ENCODE results near the gene PPP1R15B.
A peak's percentile ranks its signal among the peaks of the same experiment; 100 is the strongest.

PPP1R15B gene

GRCh38 chr1:204411451-204412204 is at the start of gene PPP1R15B:
TSS of gene PPP1R15B (minus strand) at chr1:204411817. CDS start at chr1:204411411, 406 bp downstream.
- DNase-seq = peak; percentile 99

GRCh38 chr1:204460346-204460745 is 48.7 kb upstream of the PPP1R15B start:
- DNase-seq = no peak

GRCh38 chr1:204459706-204460105 is 48.1 kb upstream of the PPP1R15B start:
- DNase-seq = no peak

- no peak for DNase-seq
Observed at GRCh38 chr1:204457666-204458065, 46.0 kb upstream of the PPP1R15B start.

GRCh38 chr1:204456826-204457442 is 45.3 kb upstream of the PPP1R15B start:
- no peak for DNase-seq

GRCh38 chr1:204455831-204456145 is 44.2 kb upstream of the PPP1R15B start:
- no peak for DNase-seq

GRCh38 chr1:204455063-204455830 is 43.6 kb upstream of the PPP1R15B start:
- DNase-seq = no peak

- DNase-seq = no peak
Observed at GRCh38 chr1:204454476-204454875, 42.9 kb upstream of the PPP1R15B start.

- no peak for DNase-seq
Observed at GRCh38 chr1:204453141-204453772, 41.6 kb upstream of the PPP1R15B start.

GRCh38 chr1:204451352-204452124 is 39.9 kb upstream of the PPP1R15B start:
- DNase-seq = no peak

GRCh38 chr1:204450461-204451257 is 39.0 kb upstream of the PPP1R15B start:
- DNase-seq = no peak

GRCh38 chr1:204449678-204450280 is 38.2 kb upstream of the PPP1R15B start:
- DNase-seq = no peak

- no peak for DNase-seq
Observed at GRCh38 chr1:204448991-204449677, 37.5 kb upstream of the PPP1R15B start.

GRCh38 chr1:204448344-204448964 is 36.8 kb upstream of the PPP1R15B start:
- DNase-seq = peak; percentile 25

GRCh38 chr1:204447736-204448135 is 36.1 kb upstream of the PPP1R15B start:
- DNase-seq = no peak

- no peak for DNase-seq
Observed at GRCh38 chr1:204447190-204447589, 35.6 kb upstream of the PPP1R15B start.

GRCh38 chr1:204446413-204447111 is 34.9 kb upstream of the PPP1R15B start:
- peak; percentile 82 for DNase-seq

GRCh38 chr1:204445860-204446412 is 34.3 kb upstream of the PPP1R15B start:
- DNase-seq = peak; percentile 84

All from OCI-M1 (cell line).